ENCODE measurements around the gene CCDC181. TPM values are rescaled to one million over a fixed set of nuclear protein-coding genes. Genes with fewer than 3 reads are reported as not detected.

The CCDC181 gene
- total and polyA plus RNA-seq, 12 donors, result 0.15 to 4.2 (median 1.3) TPM; not detected in 3

GRCh38 chr1:169346036-169346589 lies 81.2 kb downstream of the CCDC181 start:
- Histone ChIP-seq H3K27ac (no peak overlapping the region), H3K4me3 (no peak overlapping the region), H3K36me3 (replicated peaks in 1 of 2) (no peaks in the 10 kb centered on the region), H3K27me3 (no peaks in the 10 kb centered on the region), H3K9me3 (replicated peaks in 1 of 3) (no peaks in the 10 kb centered on the region), H3K4me1 (replicated peaks in 1 of 2) (peaks cover 0 to 6% of the 10 kb centered on the region in 2 donors)
- intact Hi-C loops (cut with DNase I), result loop anchor here (5.0 to 10.0 kb wide), 3 partner anchors 241 to 744 kb away; partner anchors contain the start of gene ATP1B1 (in 1 of the 2)
- no peak for DNase-seq
- 96 to 98% (median 97%) methylated on average over 3 of the region's 3 CpGs for WGBS, 4 donors
- TF ChIP-seq POLR2A (IDR thresholded peaks at IDR 0.05) (no peak), CTCF (IDR thresholded peaks at IDR 0.05) (no peak)

GRCh38 chr1:169345511-169345910 lies 81.8 kb downstream of the CCDC181 start:
- no peak for DNase-seq
- Histone ChIP-seq H3K36me3 (replicated peaks in 1 of 2) (no peaks in the 10 kb centered on the region), H3K27ac (no peak overlapping the region), H3K4me3 (no peak overlapping the region), H3K4me1 (replicated peaks in 1 of 2) (peaks cover 0 to 6% of the 10 kb centered on the region in 2 donors), H3K9me3 (replicated peaks in 1 of 3) (no peaks in the 10 kb centered on the region), H3K27me3 (no peaks in the 10 kb centered on the region)
- WGBS, 4 donors, result 96 to 100% (median 98%) methylated on average over 1 of the region's 1 CpG
- intact Hi-C loops (cut with DNase I), result loop anchor here (5.0 to 10.0 kb wide), 3 partner anchors 241 to 743 kb away; partner anchors contain the start of gene ATP1B1 (in 1 of the 2)
- no peak for TF ChIP-seq CTCF (IDR thresholded peaks at IDR 0.05)
- TF ChIP-seq POLR2A (IDR thresholded peaks at IDR 0.05), result no peak

Small RNAs within 50 kb of the gene (small RNA-seq; reads per million reads assigned to genes)
- gene AL021068.2, result 0 reads per million in 2 donors

Other genes with a start within 250 kb of the CCDC181 start
- gene NME7, start 59.7 kb downstream of the CCDC181 start, total RNA-seq, result 10 to 100 TPM; 10.6 to 22.8 (median 16.0) TPM
- 10 to 100 TPM in 1 of 3 donors, 1 to 10 TPM in 2; 3.3 to 41.4 (median 10.0) TPM for gene NME7, start 59.7 kb downstream of the CCDC181 start, polyA plus RNA-seq
- gene BLZF1, start 59.3 kb downstream of the CCDC181 start, total RNA-seq, result 10 to 100 TPM; 11.0 to 36.0 (median 20.4) TPM
- gene BLZF1, start 59.3 kb downstream of the CCDC181 start, polyA plus RNA-seq, result 10 to 100 TPM in 1 of 3 donors, 1 to 10 TPM in 2; 7.5 to 31.0 (median 7.6) TPM
- 10 to 100 TPM in 5 of 9 donors, 1 to 10 TPM in 4; 6.7 to 29.2 (median 12.7) TPM for gene SLC19A2, start 58.5 kb upstream of the CCDC181 start, total RNA-seq
- 10 to 100 TPM; 10.4 to 19.2 (median 13.5) TPM for gene SLC19A2, start 58.5 kb upstream of the CCDC181 start, polyA plus RNA-seq
- under 1 TPM in 5 of 9 donors, not detected in 4; under 0.01 to 0.39 (median 0.06) TPM for gene F5, start 159.0 kb upstream of the CCDC181 start, total RNA-seq
- under 1 TPM; 0.13 to 0.88 (median 0.64) TPM for gene F5, start 159.0 kb upstream of the CCDC181 start, polyA plus RNA-seq
- gene SELP, start 202.7 kb upstream of the CCDC181 start, total RNA-seq, result 10 to 100 TPM in 2 of 9 donors, 1 to 10 TPM in 7; 2.3 to 10.9 (median 3.5) TPM
- 1 to 10 TPM; 1.6 to 5.1 (median 3.3) TPM for gene SELP, start 202.7 kb upstream of the CCDC181 start, polyA plus RNA-seq

All from adrenal gland (tissue), 12 donors.